ENCODE results near the gene MYOG.

DNA sequence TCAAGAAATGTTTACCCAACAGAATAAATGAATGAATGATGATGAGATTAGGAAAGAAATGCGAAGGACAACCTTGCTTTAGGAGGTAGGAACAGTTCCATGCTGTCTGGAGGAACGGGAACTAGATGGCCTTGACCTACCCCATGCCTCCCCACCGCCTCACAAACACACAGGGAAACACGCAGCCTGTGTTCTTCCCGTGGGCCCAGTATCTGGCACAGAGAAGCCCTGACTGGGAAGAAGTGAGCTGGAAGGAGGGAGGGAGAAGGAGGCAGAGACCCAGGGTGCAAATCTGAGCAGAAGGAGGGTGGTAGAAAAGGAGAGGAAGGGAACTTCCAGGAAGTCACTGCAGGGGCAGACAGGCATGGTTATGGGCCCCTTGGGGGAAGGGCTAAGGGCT lies 38.2 kb upstream of the MYOG start:
- TF ChIP-seq GATA2 (IDR thresholded peaks at IDR 0.05; ENCODE audit: low read depth, low read length) (no peak), GATA3 (IDR thresholded peaks at IDR 0.05; ENCODE audit: low read depth, low read length) (no peak)

Data from SH-SY5Y (cell line).